Measurements from ENCODE around the gene GNPTAB. TPM values are rescaled to one million over a fixed set of nuclear protein-coding genes. Genes with fewer than 3 reads are reported as not detected.

GNPTAB gene
- total RNA-seq, result 10 to 100 TPM; 26.0 to 64.4 (median 34.3) TPM

DNA sequence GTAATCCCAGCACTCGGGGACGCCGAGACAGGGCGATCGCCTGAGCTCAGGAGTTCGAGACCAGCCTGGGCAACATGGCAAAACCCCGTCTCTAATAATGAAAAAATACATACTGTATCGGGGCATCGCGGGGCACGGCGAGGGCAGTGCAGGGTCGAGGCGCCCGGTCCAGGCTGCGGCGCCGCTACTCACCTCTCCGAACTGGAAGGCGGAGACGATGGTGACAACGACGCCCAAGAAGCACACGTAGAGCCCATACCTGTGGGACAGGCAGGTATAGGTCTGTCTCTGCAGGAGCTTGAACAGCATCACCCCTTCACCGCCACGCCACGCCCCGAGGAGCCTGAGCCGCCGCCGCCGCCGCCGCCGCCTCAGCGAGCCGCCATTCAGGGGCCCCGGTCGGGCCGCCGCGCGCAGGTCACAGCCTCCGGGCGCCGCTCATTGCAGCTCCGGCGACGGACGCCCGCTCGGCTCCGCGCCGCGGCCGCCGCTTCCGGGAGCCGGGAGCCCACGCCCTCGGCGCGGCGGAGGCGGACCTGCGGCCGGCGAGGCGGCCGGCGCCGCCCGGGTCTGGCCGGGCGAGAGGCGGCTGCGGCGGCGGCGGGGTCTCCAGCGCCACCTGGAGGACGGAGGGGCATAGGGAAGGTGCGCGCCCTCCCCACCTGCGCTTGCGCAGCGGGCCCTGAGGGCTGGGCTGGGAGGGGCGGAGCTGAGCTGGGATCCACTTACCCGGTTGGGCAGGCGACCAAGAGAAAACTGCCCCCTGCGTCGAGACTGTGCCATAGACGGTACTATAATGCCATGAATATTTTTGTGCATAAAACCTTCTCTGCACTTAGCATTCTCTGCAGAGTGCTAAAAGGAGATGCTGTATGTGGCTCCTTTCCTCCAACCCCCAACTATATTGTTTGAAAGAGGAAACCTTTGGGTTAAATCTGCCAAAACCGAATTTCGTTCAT is at the start of gene GNPTAB:
TSS of gene GNPTAB (minus strand) at position 593 of the 959 bp plus-strand sequence. CDS start at position 309, 284 bp downstream.
- TF ChIP-seq, protein P1, sequence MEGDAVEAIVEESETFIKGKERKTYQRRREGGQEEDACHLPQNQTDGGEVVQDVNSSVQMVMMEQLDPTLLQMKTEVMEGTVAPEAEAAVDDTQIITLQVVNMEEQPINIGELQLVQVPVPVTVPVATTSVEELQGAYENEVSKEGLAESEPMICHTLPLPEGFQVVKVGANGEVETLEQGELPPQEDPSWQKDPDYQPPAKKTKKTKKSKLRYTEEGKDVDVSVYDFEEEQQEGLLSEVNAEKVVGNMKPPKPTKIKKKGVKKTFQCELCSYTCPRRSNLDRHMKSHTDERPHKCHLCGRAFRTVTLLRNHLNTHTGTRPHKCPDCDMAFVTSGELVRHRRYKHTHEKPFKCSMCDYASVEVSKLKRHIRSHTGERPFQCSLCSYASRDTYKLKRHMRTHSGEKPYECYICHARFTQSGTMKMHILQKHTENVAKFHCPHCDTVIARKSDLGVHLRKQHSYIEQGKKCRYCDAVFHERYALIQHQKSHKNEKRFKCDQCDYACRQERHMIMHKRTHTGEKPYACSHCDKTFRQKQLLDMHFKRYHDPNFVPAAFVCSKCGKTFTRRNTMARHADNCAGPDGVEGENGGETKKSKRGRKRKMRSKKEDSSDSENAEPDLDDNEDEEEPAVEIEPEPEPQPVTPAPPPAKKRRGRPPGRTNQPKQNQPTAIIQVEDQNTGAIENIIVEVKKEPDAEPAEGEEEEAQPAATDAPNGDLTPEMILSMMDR (IDR thresholded peaks at IDR 0.05; ENCODE audit: low read depth), result no peak

DNA sequence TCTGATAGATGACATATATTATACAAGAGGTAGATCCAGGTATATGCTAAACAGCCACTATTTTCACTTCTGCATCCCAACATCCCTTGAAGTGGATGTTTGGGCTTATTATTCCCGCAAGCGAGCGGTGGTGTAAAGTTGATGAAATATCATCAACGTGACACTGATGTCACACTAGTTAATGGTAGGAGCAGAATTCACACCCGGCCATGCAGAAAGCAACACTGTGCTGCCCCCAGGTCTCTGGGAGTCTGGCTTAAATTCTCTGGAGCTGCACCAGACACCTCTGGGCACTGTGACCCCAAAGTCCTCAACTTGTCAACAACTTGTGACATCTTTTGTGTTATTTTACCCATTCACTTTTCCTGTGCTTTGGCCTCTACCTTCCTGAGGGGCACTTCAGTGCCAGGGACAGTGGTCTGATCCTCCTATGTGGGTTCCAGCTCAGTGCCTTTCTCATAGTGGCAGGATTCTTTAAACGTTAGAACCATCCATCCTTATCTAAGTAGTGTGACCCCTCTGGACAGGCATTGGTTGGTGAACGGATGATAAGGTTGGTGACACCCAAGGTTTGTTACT is 47.6 kb upstream of the GNPTAB start:
- TF ChIP-seq, protein P1 (IDR thresholded peaks at IDR 0.05; ENCODE audit: low read depth), result no peak

DNA sequence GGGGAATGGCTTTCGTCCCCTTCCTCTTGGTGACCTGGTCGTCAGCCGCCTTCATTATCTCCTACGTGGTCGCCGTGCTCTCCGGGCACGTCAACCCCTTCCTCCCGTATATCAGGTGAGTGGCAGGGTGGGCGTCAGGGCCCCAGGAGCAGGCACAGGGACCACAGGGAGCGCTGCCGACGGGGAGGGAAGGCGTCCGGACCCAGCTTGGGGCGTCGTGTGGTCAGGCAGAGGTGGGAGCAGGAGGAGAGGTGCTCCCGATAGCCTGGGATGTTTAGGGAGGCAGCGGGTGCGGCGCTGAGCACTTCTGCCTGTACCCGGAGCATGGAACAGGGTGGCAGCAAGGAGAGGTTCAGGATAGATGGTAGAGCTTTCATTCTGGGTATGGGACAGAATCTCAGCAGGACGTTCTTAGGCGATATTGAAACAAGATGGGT is 47.1 kb upstream of the GNPTAB start:
- TF ChIP-seq, protein P1 (IDR thresholded peaks at IDR 0.05; ENCODE audit: low read depth), result no peak

DNA sequence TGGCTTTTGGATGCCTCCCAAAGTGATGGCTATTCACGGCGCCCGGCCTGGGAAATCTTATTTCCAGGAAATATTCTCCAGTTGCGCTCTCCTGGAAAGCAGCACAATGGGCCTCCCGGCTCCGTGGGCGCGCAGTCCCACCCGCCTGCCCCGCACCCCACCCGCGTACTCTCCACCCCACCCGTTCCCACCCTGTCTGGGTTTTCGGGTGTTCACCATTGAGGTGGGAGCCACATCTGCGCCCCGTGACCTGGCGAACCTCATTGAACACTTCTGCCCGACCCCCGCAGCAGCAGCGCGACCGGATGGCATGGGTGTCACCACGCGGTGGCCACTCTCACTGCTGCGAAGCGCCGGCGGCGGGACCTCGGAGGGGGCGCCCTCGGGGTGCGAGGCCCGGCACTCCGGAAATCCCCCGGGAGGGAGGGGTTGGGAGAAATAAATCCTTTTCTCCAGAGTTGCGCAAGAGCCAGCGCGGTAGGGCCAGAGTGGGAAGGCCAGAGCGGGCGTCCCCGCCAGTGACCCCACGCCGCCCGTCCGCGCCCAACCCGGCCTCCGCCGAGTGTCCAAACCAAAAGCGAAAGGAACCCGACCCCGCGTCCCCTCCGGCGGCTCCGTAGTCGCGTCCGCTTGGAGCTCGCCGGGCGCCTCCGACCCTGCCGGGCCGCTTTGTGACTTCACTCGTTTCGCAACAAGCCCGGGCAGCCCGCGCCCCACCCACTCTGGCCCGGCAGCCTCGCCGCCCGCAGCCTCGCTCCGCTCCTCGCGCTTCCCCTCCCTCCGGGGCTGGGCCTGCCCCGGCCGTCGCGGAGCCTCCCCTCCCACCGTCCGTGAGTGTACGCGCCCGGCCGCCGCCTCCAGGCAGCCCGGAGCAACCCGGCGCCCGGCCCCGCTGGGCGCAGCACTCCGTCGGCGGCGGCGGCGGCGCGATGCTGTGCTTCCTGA is 46.4 kb upstream of the GNPTAB start, which contains the start of gene DRAM1:
TSS of gene DRAM1 (plus strand) at position 720 of the 945 bp plus-strand sequence. CDS start at position 930, 210 bp downstream.
- TF ChIP-seq, protein P1 (IDR thresholded peaks at IDR 0.05; ENCODE audit: low read depth), result no peak

- TF ChIP-seq, protein P1 (IDR thresholded peaks at IDR 0.05; ENCODE audit: low read depth), result no peak
Observed at GRCh38 chr12:101876322-101876860, 45.6 kb upstream of the GNPTAB start.

GRCh38 chr12:101875162-101875561 is 44.4 kb upstream of the GNPTAB start:
- TF ChIP-seq, protein P1 (IDR thresholded peaks at IDR 0.05; ENCODE audit: low read depth), result no peak

All from subcutaneous adipose tissue (tissue), 4 donors.